SK-N-SH treated with all-trans-retinoic acid at 6 μM for 48 hours (cell line): ENCODE results near the gene SLC25A6.

Experiments used
- ATAC-seq: fragments of 200-7000 bp; cut with Tn5 transposase; 3 replicates; pipeline ENCODE4 v1.9.1; 2020; ENCODE audit warnings: mild to moderate bottlenecking, moderate library complexity
- ARNTL ChIP-seq: fragments of 450-650 bp; formaldehyde crosslinking; IDR thresholded peaks from 2 replicates; pipeline ENCODE4 v1.5.0; 2020; ENCODE audit warnings: low read depth, mild to moderate bottlenecking, moderate library complexity, borderline replicate concordance
- BACH2 ChIP-seq: fragments of 250-450 bp; sonication (Bioruptor Pico); IDR thresholded peaks from 2 replicates; pipeline ENCODE4 v1.9.0; 2021; ENCODE audit warnings: mild to moderate bottlenecking, borderline replicate concordance
- CSDC2 ChIP-seq: fragments of 250-450 bp; sonication (Bioruptor Pico); IDR thresholded peaks from 2 replicates; pipeline ENCODE4 v1.5.0; 2020; ENCODE audit warnings: mild to moderate bottlenecking, moderate library complexity
- GLIS3 ChIP-seq: fragments of 250-450 bp; sonication (Bioruptor Pico); IDR thresholded peaks from 2 replicates; pipeline ENCODE4 v1.5.0; 2020; ENCODE audit warnings: mild to moderate bottlenecking, moderate library complexity
- ISL1 ChIP-seq: fragments of 250-450 bp; sonication (Bioruptor Pico); IDR thresholded peaks from 2 replicates; pipeline ENCODE4 v2.1.2; 2022; ENCODE audit warnings: mild to moderate bottlenecking, moderate library complexity
- OSR1 ChIP-seq: fragments of 250-450 bp; sonication (Bioruptor Pico); IDR thresholded peaks from 2 replicates; pipeline ENCODE4 v1.8.0; 2022; ENCODE audit warnings: moderate library complexity, mild to moderate bottlenecking, inconsistent platforms
- PPARA ChIP-seq: fragments of 250-450 bp; sonication (Bioruptor Pico); IDR thresholded peaks from 2 replicates; pipeline ENCODE4 v1.5.0; 2020; ENCODE audit warnings: mild to moderate bottlenecking, borderline replicate concordance
- RARB ChIP-seq: fragments of 250-450 bp; sonication (Bioruptor Pico); IDR thresholded peaks from 2 replicates; pipeline ENCODE4 v1.8.0; 2021; ENCODE audit warnings: mild to moderate bottlenecking, moderate library complexity
- SNAI2 ChIP-seq: fragments of 250-450 bp; sonication (Bioruptor Pico); IDR thresholded peaks from 2 replicates; pipeline ENCODE4 v1.5.0; 2020; ENCODE audit warnings: mild to moderate bottlenecking, moderate library complexity
- TCF4 ChIP-seq: fragments of 250-450 bp; sonication (Bioruptor Pico); IDR thresholded peaks from 2 replicates; pipeline ENCODE4 v1.8.0; 2021; ENCODE audit warnings: mild to moderate bottlenecking, moderate library complexity, borderline replicate concordance
- TOX ChIP-seq: fragments of 250-450 bp; sonication (Bioruptor Pico); IDR thresholded peaks from 2 replicates; pipeline ENCODE4 v1.8.0; 2021; ENCODE audit warnings: mild to moderate bottlenecking, moderate library complexity, borderline replicate concordance
- ZC3H10 ChIP-seq: fragments of 250-450 bp; sonication (Bioruptor Pico); IDR thresholded peaks from 2 replicates; pipeline ENCODE4 v1.5.1; 2021; ENCODE audit warnings: mild to moderate bottlenecking, moderate library complexity
- ZFP3 ChIP-seq: fragments of 250-450 bp; sonication (Bioruptor Pico); IDR thresholded peaks from 2 replicates; pipeline ENCODE4 v1.5.0; 2020; ENCODE audit warnings: mild to moderate bottlenecking, moderate library complexity
- ZFP30 ChIP-seq: fragments of 450-650 bp; formaldehyde crosslinking; IDR thresholded peaks from 2 replicates; pipeline ENCODE4 v1.5.0; 2022; ENCODE audit warnings: mild to moderate bottlenecking, moderate library complexity
- ZNF565 ChIP-seq: fragments of 450-650 bp; formaldehyde crosslinking; conservative IDR thresholded peaks from 2 replicates; pipeline ENCODE4 v1.5.0; 2020; ENCODE audit warnings: low read depth, mild to moderate bottlenecking, moderate library complexity
- ZNF70 ChIP-seq: fragments of 450-650 bp; formaldehyde crosslinking; IDR thresholded peaks from 2 replicates; pipeline ENCODE4 v1.5.0; 2020; ENCODE audit warnings: mild to moderate bottlenecking, moderate library complexity
- ZNF8 ChIP-seq: fragments of 450-650 bp; formaldehyde crosslinking; IDR thresholded peaks from 2 replicates; pipeline ENCODE4 v1.5.0; 2020; ENCODE audit warnings: mild to moderate bottlenecking, moderate library complexity
- TF ChIP-seq, protein P1 (sequence below): fragments of 250-450 bp; sonication (Bioruptor Pico); IDR thresholded peaks from 2 replicates; pipeline ENCODE4 v1.8.0; 2020; ENCODE audit warnings: mild to moderate bottlenecking, moderate library complexity, borderline replicate concordance
- TF ChIP-seq, protein P2 (sequence below): fragments of 250-450 bp; sonication (Bioruptor Pico); IDR thresholded peaks from 2 replicates; pipeline ENCODE4 v1.5.1; 2020; ENCODE audit warnings: low read depth, mild to moderate bottlenecking, moderate library complexity
- TF ChIP-seq, protein P3 (sequence below): fragments of 250-450 bp; sonication (Bioruptor Pico); IDR thresholded peaks from 2 replicates; pipeline ENCODE4 v1.5.1; 2021; ENCODE audit warnings: mild to moderate bottlenecking, moderate library complexity
- TF ChIP-seq, protein P4 (sequence below): fragments of 250-450 bp; sonication (Bioruptor Pico); IDR thresholded peaks from 2 replicates; pipeline ENCODE4 v1.5.0; 2020; ENCODE audit warnings: mild to moderate bottlenecking, moderate library complexity

The SLC25A6 gene

DNA sequence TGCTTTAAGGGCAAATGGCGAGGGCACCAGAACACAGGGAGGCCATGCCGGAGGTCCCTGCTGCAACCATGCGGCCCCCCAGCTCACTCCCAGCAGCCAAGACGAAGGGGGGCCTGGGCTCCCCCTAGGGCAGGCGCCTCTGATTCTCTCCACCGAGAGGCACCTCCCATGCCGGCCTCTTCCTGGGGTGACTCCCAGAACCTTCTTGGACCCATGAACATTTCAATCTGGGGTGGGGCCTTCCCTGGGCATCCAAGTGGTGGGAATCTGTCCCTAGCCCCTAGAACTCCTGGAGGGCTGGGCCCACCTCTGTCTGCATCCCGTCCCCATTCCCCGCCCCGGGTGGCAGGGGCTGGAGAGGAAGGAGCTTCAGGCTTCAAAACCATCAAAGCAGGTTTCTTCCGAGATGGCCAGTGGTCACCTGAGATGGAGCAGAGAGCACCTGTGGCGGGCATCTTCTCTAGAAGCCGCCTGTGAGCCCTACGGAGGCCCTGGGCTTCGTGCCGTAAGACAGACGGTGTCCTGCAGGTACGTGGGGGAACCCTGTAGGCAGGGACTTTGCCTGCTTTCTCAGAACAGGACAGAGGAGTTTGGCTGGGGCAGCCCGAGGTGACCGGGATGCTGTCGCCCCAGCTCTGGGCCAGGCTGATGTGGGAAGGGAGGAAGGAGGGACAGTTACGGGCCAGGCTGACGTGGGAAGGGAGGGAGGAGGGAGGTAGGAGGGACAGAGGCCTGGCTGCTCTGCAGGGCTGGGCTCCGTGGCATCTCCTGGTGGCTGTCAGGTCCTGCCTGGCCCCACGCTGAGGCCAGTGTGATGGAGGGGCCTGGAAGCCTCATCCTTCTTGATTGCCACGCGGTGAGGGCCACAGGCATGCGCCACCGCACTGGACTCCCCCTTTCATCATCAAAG is 6.8 kb upstream of the SLC25A6 start:
- TF ChIP-seq CSDC2 (CRISPR knock-in tag) (no peak), PPARA (CRISPR knock-in tag) (no peak), ZNF8 (CRISPR knock-in tag) (no peak), RARB (CRISPR knock-in tag) (no peak), ARNTL (CRISPR knock-in tag) (no peak), ZNF565 (CRISPR knock-in tag) (no peak)
- TF ChIP-seq, protein P1, sequence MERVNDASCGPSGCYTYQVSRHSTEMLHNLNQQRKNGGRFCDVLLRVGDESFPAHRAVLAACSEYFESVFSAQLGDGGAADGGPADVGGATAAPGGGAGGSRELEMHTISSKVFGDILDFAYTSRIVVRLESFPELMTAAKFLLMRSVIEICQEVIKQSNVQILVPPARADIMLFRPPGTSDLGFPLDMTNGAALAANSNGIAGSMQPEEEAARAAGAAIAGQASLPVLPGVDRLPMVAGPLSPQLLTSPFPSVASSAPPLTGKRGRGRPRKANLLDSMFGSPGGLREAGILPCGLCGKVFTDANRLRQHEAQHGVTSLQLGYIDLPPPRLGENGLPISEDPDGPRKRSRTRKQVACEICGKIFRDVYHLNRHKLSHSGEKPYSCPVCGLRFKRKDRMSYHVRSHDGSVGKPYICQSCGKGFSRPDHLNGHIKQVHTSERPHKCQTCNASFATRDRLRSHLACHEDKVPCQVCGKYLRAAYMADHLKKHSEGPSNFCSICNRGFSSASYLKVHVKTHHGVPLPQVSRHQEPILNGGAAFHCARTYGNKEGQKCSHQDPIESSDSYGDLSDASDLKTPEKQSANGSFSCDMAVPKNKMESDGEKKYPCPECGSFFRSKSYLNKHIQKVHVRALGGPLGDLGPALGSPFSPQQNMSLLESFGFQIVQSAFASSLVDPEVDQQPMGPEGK (CRISPR knock-in tag), result no peak
- ATAC-seq, result peak; percentile 39

DNA sequence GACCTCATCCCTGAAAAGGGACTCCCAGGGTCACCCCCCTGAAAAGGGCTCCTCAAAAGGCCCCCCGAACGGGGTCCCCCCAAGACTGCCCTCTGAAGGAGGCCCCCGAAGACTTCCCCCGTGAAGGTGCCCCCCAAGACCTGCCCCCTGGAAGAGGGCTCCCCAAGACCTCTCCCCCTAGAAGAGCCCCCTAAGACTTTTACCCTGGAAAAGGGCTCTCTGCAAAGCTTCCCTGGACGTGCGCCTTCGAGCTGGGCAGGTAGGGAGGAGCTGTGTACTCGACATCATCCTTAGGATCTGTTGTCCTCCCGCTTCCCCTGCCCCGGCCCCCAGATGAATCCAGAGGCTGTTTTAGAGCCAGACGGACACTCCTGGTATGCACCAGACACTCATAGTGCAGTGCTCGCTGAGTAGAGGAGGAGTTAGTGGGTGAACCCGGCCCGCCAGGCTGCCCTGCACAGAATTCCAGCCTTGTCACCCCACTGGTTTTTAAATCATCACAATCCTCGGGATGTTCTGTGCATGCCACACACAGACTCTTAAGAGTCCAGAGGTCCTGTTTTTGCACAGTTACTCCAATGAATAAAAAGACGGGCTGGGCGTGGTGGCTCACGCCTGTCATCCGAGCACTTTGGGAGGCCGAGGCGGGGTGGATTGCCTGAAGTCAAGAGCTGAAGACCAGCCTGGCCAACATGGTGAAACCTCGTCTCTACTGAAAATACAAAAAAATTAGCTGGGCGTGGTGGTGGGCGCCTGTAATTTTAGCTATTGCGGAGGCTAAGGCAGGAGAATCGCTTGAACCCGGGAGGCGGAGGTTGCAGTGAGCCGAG is 5.7 kb upstream of the SLC25A6 start:
- ATAC-seq, result no peak
- TF ChIP-seq OSR1 (CRISPR knock-in tag) (no peak), ZFP3 (CRISPR knock-in tag) (no peak), ZC3H10 (CRISPR knock-in tag) (no peak), ARNTL (CRISPR knock-in tag) (no peak), BACH2 (CRISPR knock-in tag) (no peak), ISL1 (CRISPR knock-in tag) (no peak), ZNF565 (CRISPR knock-in tag) (no peak), TOX (no peak), ZNF70 (CRISPR knock-in tag) (no peak), GLIS3 (no peak), TCF4 (CRISPR knock-in tag) (no peak), CSDC2 (CRISPR knock-in tag) (no peak)
- TF ChIP-seq, protein P2, sequence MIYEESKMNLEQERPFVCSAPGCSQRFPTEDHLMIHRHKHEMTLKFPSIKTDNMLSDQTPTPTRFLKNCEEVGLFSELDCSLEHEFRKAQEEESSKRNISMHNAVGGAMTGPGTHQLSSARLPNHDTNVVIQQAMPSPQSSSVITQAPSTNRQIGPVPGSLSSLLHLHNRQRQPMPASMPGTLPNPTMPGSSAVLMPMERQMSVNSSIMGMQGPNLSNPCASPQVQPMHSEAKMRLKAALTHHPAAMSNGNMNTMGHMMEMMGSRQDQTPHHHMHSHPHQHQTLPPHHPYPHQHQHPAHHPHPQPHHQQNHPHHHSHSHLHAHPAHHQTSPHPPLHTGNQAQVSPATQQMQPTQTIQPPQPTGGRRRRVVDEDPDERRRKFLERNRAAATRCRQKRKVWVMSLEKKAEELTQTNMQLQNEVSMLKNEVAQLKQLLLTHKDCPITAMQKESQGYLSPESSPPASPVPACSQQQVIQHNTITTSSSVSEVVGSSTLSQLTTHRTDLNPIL, result no peak
- TF ChIP-seq, protein P1 (CRISPR knock-in tag), result no peak
- TF ChIP-seq, all 23 proteins: peak for 0

DNA sequence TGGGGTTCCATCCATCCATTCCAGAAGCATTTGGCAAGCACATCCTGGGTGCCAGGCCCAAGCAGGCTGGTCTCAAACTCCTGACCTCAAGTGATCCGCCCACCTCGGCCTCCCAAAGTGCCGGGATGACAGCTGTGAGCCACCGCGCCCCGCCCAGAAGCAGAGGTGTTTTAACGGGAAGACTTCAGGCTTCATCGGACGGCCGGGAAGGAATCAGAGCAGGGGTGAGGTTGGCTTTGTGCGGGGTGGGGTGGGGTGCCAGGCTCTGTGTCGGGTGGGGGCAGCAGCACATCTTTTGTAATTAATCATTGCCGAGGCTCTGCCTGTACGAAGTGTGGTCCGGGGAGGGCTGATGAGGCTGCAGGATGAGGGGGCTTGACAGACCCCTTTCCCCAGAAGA is 5.1 kb upstream of the SLC25A6 start:
- no peak for ATAC-seq

More for the DNA sequence above, 5.1 kb upstream of the SLC25A6 start:
- TF ChIP-seq ZNF70 (CRISPR knock-in tag) (no peak), GLIS3 (no peak), ZFP30 (no peak), SNAI2 (CRISPR knock-in tag) (no peak), ARNTL (CRISPR knock-in tag) (no peak), TCF4 (CRISPR knock-in tag) (no peak), TOX (no peak), ZC3H10 (CRISPR knock-in tag) (no peak), ZFP3 (CRISPR knock-in tag) (no peak)
- TF ChIP-seq, protein P3, sequence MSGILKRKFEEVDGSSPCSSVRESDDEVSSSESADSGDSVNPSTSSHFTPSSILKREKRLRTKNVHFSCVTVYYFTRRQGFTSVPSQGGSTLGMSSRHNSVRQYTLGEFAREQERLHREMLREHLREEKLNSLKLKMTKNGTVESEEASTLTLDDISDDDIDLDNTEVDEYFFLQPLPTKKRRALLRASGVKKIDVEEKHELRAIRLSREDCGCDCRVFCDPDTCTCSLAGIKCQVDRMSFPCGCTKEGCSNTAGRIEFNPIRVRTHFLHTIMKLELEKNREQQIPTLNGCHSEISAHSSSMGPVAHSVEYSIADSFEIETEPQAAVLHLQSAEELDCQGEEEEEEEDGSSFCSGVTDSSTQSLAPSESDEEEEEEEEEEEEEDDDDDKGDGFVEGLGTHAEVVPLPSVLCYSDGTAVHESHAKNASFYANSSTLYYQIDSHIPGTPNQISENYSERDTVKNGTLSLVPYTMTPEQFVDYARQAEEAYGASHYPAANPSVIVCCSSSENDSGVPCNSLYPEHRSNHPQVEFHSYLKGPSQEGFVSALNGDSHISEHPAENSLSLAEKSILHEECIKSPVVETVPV, result no peak
- TF ChIP-seq, protein P1 (CRISPR knock-in tag), result no peak
- TF ChIP-seq, protein P4, sequence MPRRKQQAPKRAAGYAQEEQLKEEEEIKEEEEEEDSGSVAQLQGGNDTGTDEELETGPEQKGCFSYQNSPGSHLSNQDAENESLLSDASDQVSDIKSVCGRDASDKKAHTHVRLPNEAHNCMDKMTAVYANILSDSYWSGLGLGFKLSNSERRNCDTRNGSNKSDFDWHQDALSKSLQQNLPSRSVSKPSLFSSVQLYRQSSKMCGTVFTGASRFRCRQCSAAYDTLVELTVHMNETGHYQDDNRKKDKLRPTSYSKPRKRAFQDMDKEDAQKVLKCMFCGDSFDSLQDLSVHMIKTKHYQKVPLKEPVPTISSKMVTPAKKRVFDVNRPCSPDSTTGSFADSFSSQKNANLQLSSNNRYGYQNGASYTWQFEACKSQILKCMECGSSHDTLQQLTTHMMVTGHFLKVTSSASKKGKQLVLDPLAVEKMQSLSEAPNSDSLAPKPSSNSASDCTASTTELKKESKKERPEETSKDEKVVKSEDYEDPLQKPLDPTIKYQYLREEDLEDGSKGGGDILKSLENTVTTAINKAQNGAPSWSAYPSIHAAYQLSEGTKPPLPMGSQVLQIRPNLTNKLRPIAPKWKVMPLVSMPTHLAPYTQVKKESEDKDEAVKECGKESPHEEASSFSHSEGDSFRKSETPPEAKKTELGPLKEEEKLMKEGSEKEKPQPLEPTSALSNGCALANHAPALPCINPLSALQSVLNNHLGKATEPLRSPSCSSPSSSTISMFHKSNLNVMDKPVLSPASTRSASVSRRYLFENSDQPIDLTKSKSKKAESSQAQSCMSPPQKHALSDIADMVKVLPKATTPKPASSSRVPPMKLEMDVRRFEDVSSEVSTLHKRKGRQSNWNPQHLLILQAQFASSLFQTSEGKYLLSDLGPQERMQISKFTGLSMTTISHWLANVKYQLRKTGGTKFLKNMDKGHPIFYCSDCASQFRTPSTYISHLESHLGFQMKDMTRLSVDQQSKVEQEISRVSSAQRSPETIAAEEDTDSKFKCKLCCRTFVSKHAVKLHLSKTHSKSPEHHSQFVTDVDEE (CRISPR knock-in tag), result no peak
